GM18505 (cell line): ENCODE data around the gene TLK1.
A peak's percentile ranks its signal among the peaks of the same experiment; 100 is the strongest.

Experiments used
- ATAC-seq: cut with Tn5 transposase; IDR thresholded peaks from one replicate; pipeline ENCODE4 v1.9.1; 2021; ENCODE audit not compliant: unreplicated experiment
- POLR2A ChIP-seq: IDR thresholded peaks from 4 replicates; pipeline ENCODE4 v1.6.1; 2011; ENCODE audit warnings: borderline replicate concordance; ENCODE audit not compliant: insufficient read depth, insufficient read length; ENCODE audit errors: extremely low read depth

Gene TLK1

DNA sequence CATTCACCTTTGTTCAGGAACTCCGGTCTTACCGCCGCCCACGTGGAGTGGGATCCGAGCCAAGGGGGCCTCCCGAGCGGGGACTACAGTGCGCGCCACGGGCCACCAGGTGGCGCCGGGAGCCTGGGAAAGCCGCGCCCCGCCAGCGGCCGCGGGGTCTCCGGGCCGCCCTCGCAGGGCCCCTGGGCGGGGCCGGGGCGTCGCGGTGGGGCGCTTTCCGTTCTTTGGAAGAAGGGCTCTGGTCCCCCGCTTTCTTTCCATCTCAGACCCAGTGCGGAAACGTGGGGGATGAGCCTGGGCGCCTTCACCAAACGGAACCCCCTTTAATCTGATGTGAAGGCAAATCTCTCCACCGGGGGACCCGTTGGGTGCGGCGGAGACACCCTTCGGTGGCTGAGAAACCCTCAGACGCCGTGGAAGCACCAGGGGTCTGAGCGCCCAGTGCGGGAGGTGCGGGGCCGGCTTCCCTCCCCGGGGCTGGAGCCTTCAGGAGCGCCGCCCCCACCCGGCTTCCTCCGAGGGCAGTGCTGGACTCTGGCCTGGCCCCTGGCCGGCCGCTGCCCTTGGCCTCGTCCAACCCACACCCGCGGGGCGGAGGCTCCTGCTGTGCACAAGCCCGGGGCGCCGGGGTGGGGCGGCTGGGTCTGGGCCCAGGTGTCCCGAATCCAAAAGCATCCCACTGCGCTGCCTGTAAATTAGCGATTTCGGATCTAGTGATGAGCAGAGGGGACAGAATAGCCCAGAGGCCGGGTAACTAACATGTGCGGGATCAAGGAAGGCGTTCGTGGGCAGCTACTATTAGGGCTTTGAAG is 187.0 kb downstream of the TLK1 start:
- peak; percentile 69 for TF ChIP-seq POLR2A
- peak; percentile 93 for ATAC-seq

DNA sequence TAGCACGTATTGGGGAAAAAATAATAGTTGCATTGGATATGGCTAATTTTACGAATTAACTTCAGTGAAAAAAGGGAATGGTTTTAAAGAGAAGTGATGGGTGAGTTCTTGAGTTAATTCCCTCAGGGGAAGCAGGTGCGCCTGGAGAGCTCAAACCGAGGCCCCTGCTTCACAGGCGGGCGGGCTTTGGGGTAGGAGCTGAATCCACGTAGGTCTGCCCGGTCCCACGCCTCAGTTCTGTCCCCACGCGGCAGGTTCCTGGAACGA is 187.5 kb downstream of the TLK1 start:
- ATAC-seq = no peak
- TF ChIP-seq POLR2A = no peak

DNA sequence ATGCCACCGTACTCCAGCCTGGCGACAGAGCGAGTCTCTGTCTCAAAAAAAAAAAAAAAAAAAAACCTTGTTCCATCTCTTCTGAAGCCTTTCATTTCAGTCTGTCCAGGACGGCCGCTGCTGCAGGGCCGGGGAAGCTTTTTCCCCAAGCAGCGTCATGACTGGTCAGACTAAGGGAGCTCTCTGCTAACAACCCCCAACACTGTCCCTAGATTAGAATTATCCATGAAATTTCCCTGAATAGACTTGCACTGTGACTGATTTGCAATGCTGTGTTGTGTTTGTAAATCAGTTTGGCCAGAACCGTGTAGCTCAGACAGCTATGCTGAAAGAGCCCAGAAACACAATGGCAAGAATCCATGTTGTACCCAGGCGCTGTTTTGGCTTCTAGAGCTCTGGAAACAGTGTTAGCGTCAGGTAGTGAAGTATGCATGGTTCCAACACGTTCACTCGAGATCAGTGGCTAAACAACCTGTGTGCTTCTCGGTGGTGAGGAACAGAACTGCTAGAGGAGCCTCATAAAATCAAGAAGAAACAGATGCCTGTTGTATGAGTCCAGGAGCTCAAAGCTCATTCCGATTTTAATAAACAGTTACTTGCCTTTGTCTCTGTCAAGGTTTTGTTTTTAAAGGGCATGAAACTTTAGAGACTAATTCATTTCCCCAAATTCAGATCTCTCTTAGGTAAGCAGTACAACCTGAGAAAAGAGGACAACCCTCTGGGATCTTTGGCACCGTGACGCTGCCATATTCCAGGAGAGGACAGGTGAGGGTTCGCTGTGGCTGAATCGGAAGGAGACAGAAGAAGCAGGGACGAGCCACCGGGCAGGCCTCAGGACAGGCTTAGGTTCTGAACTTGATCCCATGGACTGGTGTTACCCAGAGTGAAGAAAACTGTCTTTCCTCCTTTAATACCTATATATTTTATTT is 188.1 kb downstream of the TLK1 start:
- TF ChIP-seq POLR2A = no peak
- no peak for ATAC-seq

DNA sequence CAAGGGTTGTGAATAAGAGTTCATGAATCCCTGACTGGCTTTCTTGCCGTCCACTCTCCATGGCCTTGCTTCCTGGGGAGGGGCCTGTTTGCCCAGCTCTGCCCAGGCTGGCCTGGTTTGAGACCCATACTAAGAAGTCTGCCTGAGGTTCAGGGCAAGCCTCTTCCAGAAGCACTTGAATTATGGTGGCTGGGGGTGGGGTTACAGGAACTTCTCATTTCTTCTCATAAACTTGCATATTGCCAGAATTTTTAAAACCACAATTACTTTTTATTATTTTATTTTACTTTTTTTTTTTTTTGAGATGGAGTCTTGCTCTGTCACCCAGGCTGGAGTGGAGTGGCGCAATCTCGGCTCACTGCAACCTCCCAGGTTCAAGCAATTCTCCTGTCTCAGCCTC is 189.6 kb downstream of the TLK1 start:
- no peak for ATAC-seq
- no peak for TF ChIP-seq POLR2A

DNA sequence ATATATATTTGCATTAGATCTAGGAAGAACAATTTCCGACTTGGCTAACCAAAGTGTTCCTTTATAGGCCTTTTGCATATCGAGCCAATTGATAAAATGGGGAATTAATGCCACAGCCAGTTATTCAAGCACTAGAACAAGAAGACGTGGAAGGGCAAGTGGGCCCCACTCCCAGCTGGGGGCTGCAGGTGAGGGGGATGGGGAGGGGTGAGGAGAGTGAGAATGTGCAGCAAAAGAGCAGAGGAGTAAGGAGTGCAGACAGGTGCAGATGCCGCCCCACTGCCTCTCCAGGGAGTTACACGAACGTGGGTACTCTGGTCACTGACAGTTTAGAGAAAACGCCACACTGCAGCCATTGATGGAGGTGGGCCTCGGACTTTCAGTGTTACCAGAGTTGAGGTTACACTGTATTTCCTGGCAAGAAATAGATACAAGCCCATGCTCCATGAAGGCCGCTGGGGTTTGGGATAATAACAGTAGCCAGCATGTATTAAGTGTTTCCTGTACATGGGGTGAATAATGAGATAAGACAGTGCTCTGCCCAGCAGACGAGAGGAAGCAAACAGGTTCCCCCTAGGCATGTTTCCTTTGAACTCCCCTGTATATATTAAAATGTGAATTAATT is 190.7 kb downstream of the TLK1 start:
- no peak for TF ChIP-seq POLR2A
- no peak for ATAC-seq

DNA sequence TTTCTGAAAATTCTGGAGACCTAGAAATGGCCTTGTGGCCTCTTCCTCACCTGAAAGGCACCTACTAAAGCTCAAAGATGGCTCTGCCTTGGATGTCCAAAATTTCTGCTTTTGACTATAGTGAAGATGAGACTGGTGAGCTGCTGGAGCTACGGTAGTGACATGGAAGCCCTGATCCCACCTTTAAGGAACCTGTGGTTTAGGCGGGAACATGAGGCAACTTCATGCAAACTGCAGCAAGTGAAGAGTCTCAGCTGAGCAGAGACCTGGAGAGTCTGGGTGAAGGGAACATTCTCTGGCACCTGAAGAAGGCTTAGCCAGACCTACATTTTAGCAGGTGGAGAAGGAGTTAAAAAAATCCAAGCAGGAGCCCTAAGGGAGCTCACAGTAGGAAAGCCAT is 191.7 kb downstream of the TLK1 start:
- ATAC-seq = no peak
- TF ChIP-seq POLR2A = no peak

DNA sequence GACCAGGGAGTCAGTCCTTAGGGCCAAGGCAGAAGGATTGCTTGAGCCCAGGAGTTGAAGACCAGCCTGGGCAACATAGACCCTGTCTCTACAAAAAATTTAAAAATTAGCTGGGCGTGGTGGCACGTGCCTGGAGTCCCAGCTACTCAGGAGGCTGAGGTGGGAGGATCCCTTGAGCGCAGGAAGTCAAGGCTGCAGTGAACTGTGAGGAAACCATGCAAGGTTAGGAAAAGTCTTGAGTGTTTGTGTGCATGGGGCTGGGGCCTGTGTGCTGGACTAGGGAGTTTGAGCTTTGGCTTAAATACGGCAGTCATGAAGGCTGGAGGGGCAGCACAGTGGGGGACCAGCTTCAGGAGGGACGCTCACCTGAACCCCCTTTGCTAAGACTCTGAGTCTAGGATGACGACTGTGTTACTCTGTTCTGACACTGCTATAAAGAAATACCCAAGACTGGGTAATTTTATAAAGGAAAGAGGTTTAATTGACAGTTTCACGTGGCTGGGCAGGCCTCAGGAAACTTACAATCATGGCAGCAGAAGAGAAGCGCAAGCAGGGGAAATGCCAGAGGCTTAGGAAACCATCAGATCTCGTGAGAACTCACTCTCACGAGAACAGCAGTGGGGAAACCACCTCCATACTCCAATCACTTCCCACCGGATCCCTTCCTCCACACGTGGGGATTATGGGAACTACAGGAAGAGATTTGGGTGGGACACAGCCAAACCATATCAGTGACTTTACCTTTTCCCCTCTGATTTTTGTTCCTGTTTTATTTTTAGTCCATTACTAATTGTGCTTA is 192.3 kb downstream of the TLK1 start:
- no peak for ATAC-seq
- no peak for TF ChIP-seq POLR2A

DNA sequence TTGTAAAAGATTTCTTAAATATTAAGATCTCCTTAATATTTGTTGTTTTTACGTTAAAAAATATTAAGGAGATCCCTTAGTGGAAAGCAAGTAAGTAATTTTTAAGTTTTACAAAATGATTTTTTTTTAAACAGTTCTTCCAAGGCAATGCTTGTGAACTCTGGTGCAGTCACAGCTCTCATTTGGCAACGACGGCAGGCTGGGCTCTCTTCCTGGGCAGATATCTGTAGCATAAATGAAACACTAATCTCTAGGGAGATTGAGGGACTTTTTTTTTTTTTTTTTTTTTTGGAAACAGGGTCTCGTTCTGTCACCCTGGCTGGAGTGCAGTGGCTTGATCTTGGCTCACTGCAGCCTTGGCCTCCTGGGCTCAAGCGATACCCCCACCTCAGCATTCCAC is 193.1 kb downstream of the TLK1 start:
- ATAC-seq = no peak
- no peak for TF ChIP-seq POLR2A

DNA sequence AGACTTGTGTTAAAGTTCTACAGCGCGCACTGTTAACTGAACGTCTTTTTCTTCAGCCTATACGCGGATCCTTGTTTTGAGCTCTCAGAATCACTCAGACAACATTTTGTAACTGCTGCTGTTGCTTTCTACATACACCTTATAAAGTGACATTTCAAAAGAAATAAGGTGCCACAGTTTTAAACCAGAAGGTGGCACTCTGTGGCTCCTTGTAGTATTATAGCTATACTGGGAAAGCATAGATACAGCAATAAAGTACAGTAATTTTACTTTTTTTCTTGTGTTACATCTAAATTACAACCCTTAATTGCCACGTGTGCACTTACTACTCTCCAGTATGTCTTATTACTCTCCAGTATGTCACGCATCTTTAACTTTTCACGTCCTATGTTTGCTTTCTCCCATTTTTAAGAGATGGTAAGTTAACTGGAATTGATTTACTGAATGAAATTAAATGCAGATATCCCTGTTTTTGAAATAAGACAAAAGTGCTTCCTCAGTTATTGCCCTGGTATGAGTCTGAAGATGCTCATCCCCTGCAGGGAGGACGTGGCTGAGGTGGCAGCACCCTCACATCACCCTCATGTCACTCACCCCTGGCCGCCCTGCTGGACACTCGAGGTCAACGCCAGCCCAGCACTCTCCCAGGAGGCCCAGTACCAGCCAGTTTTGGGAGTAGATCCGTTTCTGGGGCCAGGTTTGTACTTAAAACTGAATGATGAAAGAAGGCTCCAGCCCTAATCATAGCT is 193.9 kb downstream of the TLK1 start:
- ATAC-seq = no peak
- no peak for TF ChIP-seq POLR2A

DNA sequence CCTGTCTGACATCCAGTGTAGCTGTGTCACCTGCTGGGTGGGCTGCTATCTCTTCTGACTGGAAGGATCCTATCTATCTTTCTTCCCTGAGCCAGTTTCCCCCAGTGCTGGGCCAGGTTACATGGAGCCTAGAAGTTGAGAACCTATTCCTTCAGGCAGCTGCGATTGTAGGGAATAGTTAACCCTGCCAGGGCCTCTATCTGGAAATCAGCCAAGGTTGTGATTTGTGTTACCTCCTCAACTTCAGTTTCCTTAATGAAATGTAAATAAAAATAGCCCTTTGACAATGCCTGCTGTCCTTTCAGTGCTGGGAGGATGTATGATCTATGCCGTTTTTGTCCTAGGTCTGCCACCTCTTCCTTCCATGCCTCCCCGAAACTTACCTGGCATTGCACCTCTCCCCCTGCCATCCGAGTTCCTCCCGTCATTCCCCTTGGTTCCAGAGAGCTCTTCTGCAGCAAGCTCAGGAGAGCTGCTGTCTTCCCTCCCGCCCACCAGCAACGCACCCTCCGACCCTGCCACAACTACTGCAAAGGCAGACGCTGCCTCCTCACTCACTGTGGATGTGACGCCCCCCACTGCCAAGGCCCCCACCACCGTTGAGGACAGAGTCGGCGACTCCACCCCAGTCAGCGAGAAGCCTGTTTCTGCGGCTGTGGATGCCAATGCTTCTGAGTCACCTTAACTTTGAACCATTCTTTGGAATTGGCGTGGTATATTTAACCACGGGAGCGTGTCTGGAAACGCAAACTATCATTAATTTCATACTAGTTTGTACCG is 195.1 kb downstream of the TLK1 start:
- no peak for ATAC-seq
- no peak for TF ChIP-seq POLR2A

DNA sequence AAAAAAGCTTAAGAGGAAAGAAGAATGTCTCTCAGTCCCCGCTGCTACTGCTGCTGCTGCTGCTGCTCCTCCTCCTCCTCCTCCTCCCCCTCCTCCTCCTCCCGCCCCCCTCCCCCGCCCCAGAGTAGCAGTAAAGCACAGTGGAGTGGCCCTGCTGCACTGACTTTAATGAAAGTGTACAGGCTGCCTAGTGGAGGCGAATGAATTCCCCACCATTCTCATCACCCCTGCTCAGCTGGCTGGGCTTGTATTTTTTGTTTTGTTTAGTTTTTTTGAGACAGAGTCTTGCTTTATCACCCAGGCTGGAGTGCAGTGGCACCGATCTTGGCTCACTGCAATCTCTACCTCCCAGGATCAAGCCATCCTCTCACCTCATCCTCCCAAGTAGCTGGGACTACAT is 197.3 kb downstream of the TLK1 start:
- TF ChIP-seq POLR2A = no peak

DNA sequence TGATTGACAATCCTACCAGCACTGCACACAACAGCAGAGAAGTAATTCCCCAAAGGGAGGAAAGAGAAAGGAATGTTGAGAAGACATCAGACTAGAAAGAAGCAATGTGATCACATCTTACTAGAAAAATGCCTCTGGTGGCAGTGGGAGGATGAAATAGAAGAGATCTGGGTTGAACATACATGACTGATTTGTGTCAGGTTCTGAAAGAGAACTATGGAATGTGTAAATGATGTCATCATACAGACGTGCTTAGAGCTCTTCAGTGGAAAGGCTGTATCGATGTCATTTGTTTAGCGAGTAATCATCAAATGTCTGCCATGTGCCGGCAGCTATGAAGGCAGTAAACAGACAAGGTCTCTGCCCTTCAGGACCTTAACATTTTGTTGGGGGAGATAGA is 206.8 kb downstream of the TLK1 start:
- no peak for TF ChIP-seq POLR2A
- no peak for ATAC-seq

More for the DNA sequence above, 197.3 kb downstream of the TLK1 start:
- ATAC-seq = no peak
